Peyer's patch (tissue), 4 donors: ENCODE data around the gene ANXA3. TPM values are rescaled to one million over a fixed set of nuclear protein-coding genes. Genes with fewer than 3 reads are reported as not detected.

Experiments used
- DNase-seq, 3 donors: peaks; one replicate each; pipeline ENCODE4 v3.0.0-alpha.2; 2017 to 2019
- H3K27ac ChIP-seq, 4 donors: fragments of 200-600 bp; sonication (generic); one replicate each; pipeline ENCODE4 v1.5.1; 2016 to 2019
- H3K27me3 ChIP-seq, 2 donors: fragments of 200-600 bp; sonication (generic); one replicate each; pipeline ENCODE4 v1.5.1; 2019
- H3K36me3 ChIP-seq, 3 donors: fragments of 200-600 bp; sonication (generic); one replicate each; pipeline ENCODE4 v1.5.1; 2016 to 2019
- H3K4me1 ChIP-seq, 4 donors: fragments of 200-600 bp; sonication (generic); one replicate each; pipeline ENCODE4 v1.5.1; 2016 to 2019
- H3K4me3 ChIP-seq, 4 donors: fragments of 200-600 bp; sonication (generic); 1 replicate in 3 of 4; 2 replicates in 1 of 4; pipeline ENCODE4 v1.5.1; 2016 to 2019; ENCODE audit warnings: mild to moderate bottlenecking in 1 of 4
- H3K9me3 ChIP-seq, 4 donors: fragments of 200-600 bp; sonication (generic); one replicate each; pipeline ENCODE4 v1.5.1; 2016 to 2019; ENCODE audit warnings: mild to moderate bottlenecking in 1 of 4
- CTCF ChIP-seq, 6 experiments: fragments of 450-650 bp in 4 of 6; fragments of 200-600 bp in 2 of 6; sonication (generic) in 1 of 6; IDR thresholded peaks; one replicate each; pipeline ENCODE4 v1.5.1; 2017 to 2019; ENCODE audit warnings: antibody characterized with exemption in 6 of 6, mild to moderate bottlenecking in 3 of 6, moderate library complexity in 1 of 6
- POLR2A ChIP-seq, 2 donors: fragments of 450-650 bp; IDR thresholded peaks; one replicate each; pipeline ENCODE4 v1.5.1; 2017; ENCODE audit warnings: antibody characterized with exemption in 2 of 2, mild to moderate bottlenecking in 2 of 2, moderate library complexity in 2 of 2
- total RNA-seq, 4 donors: library from RNA; depleted of rRNA; stranded (reverse); fragments of >200 nt; gene quantifications; one replicate each; pipeline ENCODE4 v1.1.0, GENCODE V29; 2016

The ANXA3 gene
- total RNA-seq, 4 donors from 2014 or later, result 8.3 to 27.5 (median 22.4) TPM

- Histone ChIP-seq H3K27ac (no peak overlapping the region), H3K36me3 (no peaks in the 10 kb centered on the region), H3K27me3 (no peaks in the 10 kb centered on the region), H3K4me1 (peaks cover 0 to 21% (median 0%) of the 10 kb centered on the region in 4 donors), H3K9me3 (no peaks in the 10 kb centered on the region), H3K4me3 (no peak overlapping the region)
- TF ChIP-seq CTCF (IDR thresholded peaks at IDR 0.05) (no peak), POLR2A (IDR thresholded peaks at IDR 0.05) (no peak)
- no peak for DNase-seq
These were observed 72.5 kb downstream of the ANXA3 start for GRCh38 chr4:78624048-78624447.

GRCh38 chr4:78625073-78625472, 73.5 kb downstream of the ANXA3 start:
- TF ChIP-seq CTCF (IDR thresholded peaks at IDR 0.05) (no peak), POLR2A (IDR thresholded peaks at IDR 0.05) (no peak)
- Histone ChIP-seq H3K27me3 (no peaks in the 10 kb centered on the region), H3K9me3 (no peaks in the 10 kb centered on the region), H3K27ac (no peak overlapping the region), H3K4me3 (no peak overlapping the region), H3K4me1 (peaks cover 0 to 29% (median 3%) of the 10 kb centered on the region in 4 donors), H3K36me3 (no peaks in the 10 kb centered on the region)
- no peak for DNase-seq

DNA sequence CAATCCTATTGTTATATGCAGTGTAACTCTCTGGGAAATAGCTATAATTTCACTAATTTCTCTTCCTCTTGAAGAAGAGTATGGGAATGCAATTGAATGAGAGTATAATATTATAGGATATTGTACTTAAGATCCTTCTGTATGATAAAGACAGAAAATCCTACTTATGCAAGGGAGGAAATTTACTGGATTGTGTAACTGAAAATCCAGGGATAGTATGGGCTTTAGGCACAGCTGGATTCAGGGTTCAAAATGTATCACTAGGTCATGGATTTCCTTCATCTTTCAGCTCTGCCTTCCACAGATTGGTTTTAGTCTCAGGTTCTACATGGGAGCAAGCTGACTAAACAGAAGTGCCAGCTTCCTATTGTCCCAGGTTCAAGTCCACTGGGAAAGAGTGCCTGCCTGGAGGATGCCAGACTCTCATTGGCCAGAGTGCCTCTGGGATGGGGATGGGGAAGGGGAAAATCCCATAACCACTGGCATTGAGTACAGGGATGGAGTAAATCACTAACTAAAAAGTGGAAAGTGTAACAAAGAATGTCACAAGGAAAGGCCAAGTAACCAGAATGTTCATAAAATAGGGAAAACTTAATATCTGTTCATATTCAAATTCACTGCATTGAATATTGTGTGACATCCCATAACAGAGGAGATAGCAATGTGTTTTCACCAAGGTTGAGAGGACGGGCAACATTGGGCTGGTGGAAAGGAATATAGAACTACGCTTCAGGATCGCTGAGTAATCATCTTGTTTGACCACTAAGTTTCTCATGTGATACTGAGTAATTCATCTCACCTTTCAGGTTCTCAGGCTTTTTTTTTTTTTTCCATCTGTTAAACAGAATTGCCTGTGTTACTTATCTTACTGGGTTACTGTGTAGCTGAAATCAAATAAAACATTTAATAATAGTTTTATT, 75.7 kb downstream of the ANXA3 start:
- Histone ChIP-seq H3K4me3 (no peak overlapping the region), H3K36me3 (no peaks in the 10 kb centered on the region), H3K4me1 (peaks cover 0 to 41% (median 9%) of the 10 kb centered on the region in 4 donors), H3K27ac (peak overlapping the region in 2 of 4 donors; percentile 83 to 85), H3K27me3 (no peaks in the 10 kb centered on the region), H3K9me3 (no peaks in the 10 kb centered on the region)
- no peak for DNase-seq
- no peak for TF ChIP-seq POLR2A (IDR thresholded peaks at IDR 0.05)
- no peak for TF ChIP-seq CTCF (IDR thresholded peaks at IDR 0.05)

DNA sequence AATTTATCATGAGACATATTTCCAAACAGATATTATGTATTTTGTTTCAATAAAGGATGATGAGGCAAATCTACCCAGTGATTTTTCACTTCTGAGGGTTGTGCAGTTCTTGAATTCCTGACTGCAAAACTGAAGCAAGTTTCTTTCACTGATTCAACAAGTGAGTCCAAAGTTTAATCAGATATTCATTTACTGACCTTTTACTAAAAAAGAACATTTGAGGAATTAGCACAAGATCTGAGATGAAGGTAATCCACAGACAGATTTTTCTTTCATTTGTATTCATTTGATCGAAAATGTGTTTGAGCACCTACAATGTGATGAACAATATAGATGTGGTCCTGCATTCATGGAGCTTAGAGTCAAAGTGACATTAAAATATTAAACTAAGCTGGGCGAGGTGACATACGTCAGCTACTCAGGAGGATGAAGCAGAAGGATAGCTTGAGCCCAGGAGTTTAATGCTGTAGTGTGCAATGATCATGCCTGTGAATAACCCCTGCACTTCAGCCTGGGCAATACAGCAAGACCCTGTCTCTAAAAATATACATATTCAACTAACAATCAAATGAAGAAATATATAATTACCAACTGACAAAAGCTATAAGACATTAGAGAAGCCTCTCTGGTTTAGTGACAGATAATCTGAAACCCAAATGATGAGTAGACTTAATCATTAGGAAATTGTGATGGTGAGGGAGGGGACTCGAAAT, 76.6 kb downstream of the ANXA3 start:
- no peak for DNase-seq
- TF ChIP-seq POLR2A (IDR thresholded peaks at IDR 0.05), result no peak
- TF ChIP-seq CTCF (IDR thresholded peaks at IDR 0.05), result no peak
- Histone ChIP-seq H3K9me3 (no peaks in the 10 kb centered on the region), H3K4me3 (peak overlapping the region in 1 of 4 donors; percentile 2), H3K27ac (peak overlapping the region in 2 of 4 donors; percentile 83 to 85), H3K4me1 (peaks cover 0 to 44% (median 9%) of the 10 kb centered on the region in 4 donors), H3K27me3 (no peaks in the 10 kb centered on the region), H3K36me3 (no peaks in the 10 kb centered on the region)

GRCh38 chr4:78629991-78630541, 78.5 kb downstream of the ANXA3 start:
- peak in 2 of 3 donors; percentile 59 to 71 for DNase-seq
- Histone ChIP-seq H3K4me3 (no peak overlapping the region), H3K36me3 (no peaks in the 10 kb centered on the region), H3K27ac (peak overlapping the region; percentile 25 to 85 (median 61)), H3K9me3 (no peaks in the 10 kb centered on the region), H3K4me1 (peaks cover 0 to 44% (median 9%) of the 10 kb centered on the region in 4 donors), H3K27me3 (no peaks in the 10 kb centered on the region)
- TF ChIP-seq POLR2A (IDR thresholded peaks at IDR 0.05), result peak in 1 of 2 donors; percentile 7
- no peak for TF ChIP-seq CTCF (IDR thresholded peaks at IDR 0.05)
